Measurements from ENCODE around the gene ARHGDIA.

ARHGDIA gene

DNA sequence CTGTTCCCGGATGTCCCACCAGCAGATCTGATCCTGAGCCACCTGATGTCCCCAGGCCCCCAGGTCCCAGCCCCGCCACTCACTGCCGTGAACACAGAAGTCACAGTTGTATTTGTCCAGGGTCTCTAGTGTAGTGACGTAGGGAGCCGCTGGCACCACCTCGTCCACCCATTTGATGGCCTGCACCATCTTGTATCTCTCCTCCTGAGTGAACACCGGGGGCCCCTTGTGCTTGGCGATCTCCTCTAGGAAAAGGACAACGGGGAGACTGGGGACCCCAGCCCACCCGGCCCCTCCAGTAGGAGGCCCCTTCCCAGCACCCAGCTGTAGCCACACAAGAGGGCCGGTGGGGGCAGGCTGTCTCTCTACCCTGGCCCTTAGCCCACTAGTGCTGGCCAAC is 37.7 kb upstream of the ARHGDIA start:
- Histone ChIP-seq H3K36me3 (ENCODE audit: insufficient read depth, low read length) (peaks cover 11% of the 10 kb centered on the region; the same call in 1 of the 2 replicates), H3K9ac (ENCODE audit: insufficient read length) (no peak overlapping the region), H3K27ac (no peak overlapping the region), H3K4me3 (no peak overlapping the region), H3K9me3 (ENCODE audit: low read depth, low read length) (no peaks in the 10 kb centered on the region)
- TF ChIP-seq POLR2AphosphoS5 (IDR thresholded peaks at IDR 0.05; ENCODE audit: borderline replicate concordance, low read depth, low read length), result no peak
- TF ChIP-seq EZH2 (IDR thresholded peaks at IDR 0.05), result no peak
- TF ChIP-seq FOXP2 (optimal IDR thresholded peaks at IDR 0.05; ENCODE audit: control extremely low read depth, extremely low read length, insufficient read depth), result no peak
- no peak for DNase-seq (ENCODE audit: low read depth, low spot score)

DNA sequence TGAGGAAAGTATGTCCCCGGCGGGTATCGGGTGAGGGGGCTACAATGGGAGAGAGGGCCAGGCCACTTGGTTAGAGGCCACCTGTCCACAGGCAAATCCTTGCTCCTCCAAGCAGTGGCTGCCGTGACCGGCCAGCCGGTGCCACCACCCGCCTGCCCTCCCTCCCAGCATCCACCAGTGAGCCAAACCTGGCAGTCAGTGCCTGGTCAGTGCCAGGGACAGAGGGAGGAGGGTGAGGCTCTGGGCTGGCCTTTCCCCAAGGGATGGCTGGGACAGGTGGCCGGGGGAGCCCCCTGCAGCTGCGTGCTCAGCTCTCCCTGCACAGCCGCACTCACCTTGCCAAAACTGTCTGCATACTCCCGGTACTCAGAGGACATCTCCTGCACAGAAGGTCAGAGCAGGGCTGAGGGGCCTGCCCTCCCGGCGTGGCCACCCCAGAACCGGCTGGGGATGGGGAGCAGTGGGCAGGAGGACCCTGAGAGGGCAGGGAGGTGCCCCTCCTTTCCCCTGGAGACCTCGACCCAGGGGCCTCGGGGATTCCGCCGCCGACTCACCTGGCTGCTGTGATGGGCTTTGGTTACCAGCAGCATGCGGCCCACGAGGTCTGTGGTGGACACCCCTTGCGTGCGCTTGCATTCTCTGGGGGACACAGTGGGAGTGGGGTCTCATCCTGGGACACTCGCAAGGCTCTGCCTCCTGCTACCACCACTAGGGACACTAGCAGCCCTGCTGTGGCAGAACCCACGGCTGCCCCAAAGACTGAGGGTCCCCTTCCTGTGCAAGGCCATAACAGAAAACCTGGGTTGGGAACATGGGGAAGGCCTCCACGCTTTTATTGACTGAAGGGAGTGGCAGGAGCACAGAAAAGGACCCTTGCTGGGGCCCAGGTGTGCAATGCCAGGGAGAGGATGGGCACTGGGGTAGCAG is 36.3 kb upstream of the ARHGDIA start:
- TF ChIP-seq FOXP2 (optimal IDR thresholded peaks at IDR 0.05; ENCODE audit: control extremely low read depth, extremely low read length, insufficient read depth), result no peak
- no peak for TF ChIP-seq EZH2 (IDR thresholded peaks at IDR 0.05)
- TF ChIP-seq POLR2AphosphoS5 (IDR thresholded peaks at IDR 0.05; ENCODE audit: borderline replicate concordance, low read depth, low read length), result no peak
- DNase-seq (ENCODE audit: low read depth, low spot score), result no peak
- Histone ChIP-seq H3K4me3 (no peak overlapping the region), H3K9me3 (ENCODE audit: low read depth, low read length) (no peaks in the 10 kb centered on the region), H3K9ac (ENCODE audit: insufficient read length) (no peak overlapping the region), H3K36me3 (ENCODE audit: insufficient read depth, low read length) (no peaks in the 10 kb centered on the region; the same call in 1 of the 2 replicates), H3K27ac (no peak overlapping the region)

DNA sequence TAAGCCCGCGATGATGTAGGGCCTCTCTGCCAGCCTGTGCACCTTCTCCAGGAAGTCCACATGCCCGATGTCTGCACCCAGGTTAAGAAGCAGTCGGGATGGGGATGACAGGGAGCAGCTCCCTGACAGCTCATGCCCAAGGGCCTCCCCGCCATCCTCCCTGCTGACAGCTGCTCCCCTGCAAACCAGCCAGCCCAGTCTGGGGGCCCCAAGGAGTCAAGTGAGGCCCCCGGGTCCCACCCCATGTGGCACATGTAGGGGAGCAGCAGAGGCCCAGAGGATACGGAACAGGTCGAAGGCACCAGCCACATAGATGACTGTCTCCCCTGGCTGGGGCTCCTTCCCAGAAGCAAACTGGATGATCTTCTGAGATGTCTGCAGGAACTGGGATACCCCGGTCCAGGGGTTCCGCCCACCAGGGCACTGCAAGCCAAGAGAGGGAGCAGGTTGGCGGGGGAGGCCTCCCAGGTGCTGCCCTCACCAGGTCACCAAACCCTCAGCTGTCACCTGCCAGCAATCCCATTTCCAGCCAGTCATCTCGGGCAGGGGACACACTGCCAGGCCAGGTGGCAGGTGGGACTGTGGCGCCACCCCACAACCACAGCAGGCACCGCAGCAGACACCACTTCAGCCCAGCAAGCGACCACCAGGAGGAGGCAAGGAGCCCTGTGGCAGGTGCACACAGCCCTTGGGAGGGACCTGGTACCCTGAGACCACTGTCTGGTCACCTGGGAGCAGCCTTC is 35.5 kb upstream of the ARHGDIA start:
- Histone ChIP-seq H3K27ac (no peak overlapping the region), H3K9me3 (ENCODE audit: low read depth, low read length) (no peaks in the 10 kb centered on the region), H3K36me3 (ENCODE audit: insufficient read depth, low read length) (no peaks in the 10 kb centered on the region), H3K4me3 (no peak overlapping the region), H3K9ac (ENCODE audit: insufficient read length) (no peak overlapping the region)
- DNase-seq (ENCODE audit: low read depth, low spot score), result no peak
- TF ChIP-seq EZH2 (IDR thresholded peaks at IDR 0.05) (no peak), POLR2AphosphoS5 (IDR thresholded peaks at IDR 0.05; ENCODE audit: borderline replicate concordance, low read depth, low read length) (no peak)

DNA sequence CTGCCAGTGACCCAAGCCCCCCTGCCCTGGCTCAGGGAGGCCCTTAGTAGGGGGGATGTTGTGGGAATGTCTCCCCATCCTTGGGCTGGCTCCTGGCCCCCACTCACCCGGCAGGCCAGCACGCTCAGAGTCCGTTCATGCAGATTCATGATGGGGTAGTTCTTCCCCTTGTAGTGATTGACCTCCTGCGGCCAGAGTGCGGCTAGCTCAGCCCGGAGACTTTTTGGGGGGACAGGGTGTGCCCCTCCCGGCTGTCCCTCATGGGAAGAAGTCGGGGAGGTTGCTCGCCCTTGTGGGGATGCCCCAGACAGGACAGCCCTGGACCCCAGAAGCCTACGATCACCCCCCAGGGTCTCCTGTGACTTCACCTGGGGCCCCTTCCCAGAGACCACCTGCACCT is 34.9 kb upstream of the ARHGDIA start:
- H3K9ac ChIP-seq (ENCODE audit: insufficient read length), result no peak overlapping the region
- no peaks in the 10 kb centered on the region for H3K36me3 ChIP-seq (ENCODE audit: insufficient read depth, low read length)
- H3K9me3 ChIP-seq (ENCODE audit: low read depth, low read length), result no peaks in the 10 kb centered on the region

DNA sequence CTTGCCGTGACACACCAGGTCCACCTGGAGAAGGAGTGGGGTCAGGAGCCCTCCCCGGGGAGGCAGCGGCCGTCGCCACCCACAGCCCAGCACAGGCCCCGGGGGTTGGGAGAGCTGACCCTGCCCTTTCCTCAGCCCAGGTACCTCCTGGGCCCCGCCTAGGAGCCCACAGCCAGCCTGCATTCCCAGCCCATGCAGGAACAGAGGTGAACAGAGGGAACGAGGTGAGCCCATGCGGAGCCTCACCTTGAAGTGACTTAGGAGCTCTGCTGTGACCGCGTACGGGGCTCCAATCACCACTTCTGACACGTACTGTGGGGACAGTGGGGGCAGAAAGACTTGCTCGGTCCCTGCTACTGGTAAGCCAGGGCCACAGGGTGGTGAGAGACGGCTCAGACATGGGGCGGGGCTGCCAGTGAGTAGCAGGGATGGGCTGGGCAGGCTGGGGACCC is 34.3 kb upstream of the ARHGDIA start:
- Histone ChIP-seq H3K36me3 (ENCODE audit: insufficient read depth, low read length) (no peaks in the 10 kb centered on the region; the same call in 1 of the 2 replicates), H3K9me3 (ENCODE audit: low read depth, low read length) (no peaks in the 10 kb centered on the region), H3K27ac (no peak overlapping the region), H3K4me3 (no peak overlapping the region), H3K9ac (ENCODE audit: insufficient read length) (no peak overlapping the region)
- DNase-seq (ENCODE audit: low read depth, low spot score), result no peak
- TF ChIP-seq POLR2AphosphoS5 (IDR thresholded peaks at IDR 0.05; ENCODE audit: borderline replicate concordance, low read depth, low read length), result no peak
- no peak for TF ChIP-seq FOXP2 (optimal IDR thresholded peaks at IDR 0.05; ENCODE audit: control extremely low read depth, extremely low read length, insufficient read depth)
- TF ChIP-seq EZH2 (IDR thresholded peaks at IDR 0.05), result no peak

More for the DNA sequence above, 34.9 kb upstream of the ARHGDIA start:
- no peak for TF ChIP-seq EZH2 (IDR thresholded peaks at IDR 0.05)
- no peak for TF ChIP-seq POLR2AphosphoS5 (IDR thresholded peaks at IDR 0.05; ENCODE audit: borderline replicate concordance, low read depth, low read length)
- no peak for TF ChIP-seq FOXP2 (optimal IDR thresholded peaks at IDR 0.05; ENCODE audit: control extremely low read depth, extremely low read length, insufficient read depth)
- no peak for DNase-seq (ENCODE audit: low read depth, low spot score)
- Histone ChIP-seq H3K27ac (no peak overlapping the region), H3K4me3 (no peak overlapping the region)

DNA sequence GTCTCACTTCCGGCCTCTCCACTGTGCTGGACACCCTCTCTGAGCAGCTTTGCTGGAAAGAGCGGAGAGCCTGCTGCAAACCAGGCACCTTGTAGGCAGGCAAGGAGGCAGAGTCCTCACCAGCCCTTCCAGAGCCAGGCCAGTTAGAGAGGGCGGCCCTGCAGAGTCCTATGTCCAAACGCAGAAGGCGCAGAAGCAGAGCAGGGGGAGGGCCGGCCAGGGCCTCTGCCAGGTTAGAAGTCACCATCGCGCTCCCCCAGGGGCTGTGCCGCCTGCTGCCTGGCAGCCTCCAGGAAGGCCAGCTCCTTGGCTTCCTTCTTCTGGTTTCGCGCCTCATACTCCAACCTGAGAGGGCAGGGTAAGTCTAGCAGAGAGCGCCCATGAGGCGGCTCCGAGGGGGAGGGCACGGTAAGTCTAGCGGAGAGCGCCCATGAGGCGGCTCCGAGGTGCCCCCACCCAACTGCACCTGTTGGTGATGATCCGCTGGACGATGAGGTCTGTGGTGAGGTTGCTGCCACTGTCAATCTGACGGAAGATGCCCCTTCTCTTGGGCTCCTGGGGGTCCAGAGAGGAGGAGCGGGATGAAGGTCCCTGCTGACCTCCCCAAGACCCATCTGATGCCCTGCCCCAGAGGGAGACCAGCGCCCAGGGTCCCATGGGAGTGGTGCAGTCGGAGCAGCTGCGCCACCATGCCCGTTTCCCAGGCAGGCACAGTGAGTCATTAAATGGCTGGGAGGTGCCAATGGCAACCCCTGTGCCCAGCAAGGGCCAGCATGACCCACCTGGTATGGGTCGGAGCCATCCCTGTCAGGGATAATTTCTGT is 33.7 kb upstream of the ARHGDIA start:
- no peak for TF ChIP-seq FOXP2 (optimal IDR thresholded peaks at IDR 0.05; ENCODE audit: control extremely low read depth, extremely low read length, insufficient read depth)
- no peak for TF ChIP-seq POLR2AphosphoS5 (IDR thresholded peaks at IDR 0.05; ENCODE audit: borderline replicate concordance, low read depth, low read length)
- no peak for TF ChIP-seq EZH2 (IDR thresholded peaks at IDR 0.05)
- H3K27ac ChIP-seq, result no peak overlapping the region
- H3K9ac ChIP-seq (ENCODE audit: insufficient read length), result no peak overlapping the region
- no peaks in the 10 kb centered on the region for H3K9me3 ChIP-seq (ENCODE audit: low read depth, low read length)
- peaks cover 3% of the 10 kb centered on the region; the same call in 1 of the 2 replicates for H3K36me3 ChIP-seq (ENCODE audit: insufficient read depth, low read length)
- no peak overlapping the region for H3K4me3 ChIP-seq
- DNase-seq (ENCODE audit: low read depth, low spot score), result no peak

DNA sequence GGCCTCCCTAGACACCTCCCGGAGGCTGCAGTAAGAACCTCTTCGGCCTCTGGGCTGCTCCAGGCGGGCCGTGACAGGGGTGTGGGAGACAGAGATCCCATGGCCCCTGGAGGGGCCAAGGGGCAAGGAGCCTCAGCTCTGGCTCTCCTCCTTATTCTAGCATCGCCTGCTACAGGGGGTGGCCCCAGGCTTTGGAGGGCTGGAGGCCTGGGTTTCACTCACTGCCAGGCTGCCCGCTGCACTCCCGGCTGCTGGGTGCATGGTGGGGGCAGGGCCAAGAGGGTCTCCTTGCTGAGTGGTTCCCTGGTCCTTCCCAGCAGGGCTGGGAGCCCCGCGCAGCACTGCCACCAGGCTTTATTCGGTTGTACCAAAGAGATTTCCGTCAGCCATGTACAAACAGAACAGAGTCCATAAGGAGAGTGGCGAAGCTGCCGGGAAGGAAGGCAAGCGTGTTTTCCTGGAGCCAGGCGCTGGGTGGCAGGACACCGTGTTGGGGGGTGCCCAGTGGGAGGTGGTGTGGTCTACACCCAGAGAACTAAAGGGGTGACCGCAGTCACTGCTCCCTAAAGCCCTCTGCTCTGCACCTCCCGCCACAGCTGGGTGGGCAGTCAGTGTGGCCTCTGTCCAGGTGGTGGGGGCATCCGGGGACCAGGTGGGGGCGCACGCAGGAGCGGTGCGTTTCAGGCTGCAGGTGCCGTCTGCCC is 32.9 kb upstream of the ARHGDIA start:
- Histone ChIP-seq H3K27ac (no peak overlapping the region), H3K36me3 (ENCODE audit: insufficient read depth, low read length) (peaks cover 3% of the 10 kb centered on the region; the same call in 1 of the 2 replicates), H3K9me3 (ENCODE audit: low read depth, low read length) (no peaks in the 10 kb centered on the region), H3K4me3 (no peak overlapping the region), H3K9ac (ENCODE audit: insufficient read length) (no peak overlapping the region)
- DNase-seq (ENCODE audit: low read depth, low spot score), result no peak
- TF ChIP-seq EZH2 (IDR thresholded peaks at IDR 0.05), result no peak
- TF ChIP-seq POLR2AphosphoS5 (IDR thresholded peaks at IDR 0.05; ENCODE audit: borderline replicate concordance, low read depth, low read length), result no peak
- TF ChIP-seq FOXP2 (optimal IDR thresholded peaks at IDR 0.05; ENCODE audit: control extremely low read depth, extremely low read length, insufficient read depth), result no peak
